Measurements from ENCODE around the gene ZNF576.

GRCh38 chr19:43592800-43593350 lies 3.5 kb upstream of the ZNF576 start:
- TF ChIP-seq, protein P1, sequence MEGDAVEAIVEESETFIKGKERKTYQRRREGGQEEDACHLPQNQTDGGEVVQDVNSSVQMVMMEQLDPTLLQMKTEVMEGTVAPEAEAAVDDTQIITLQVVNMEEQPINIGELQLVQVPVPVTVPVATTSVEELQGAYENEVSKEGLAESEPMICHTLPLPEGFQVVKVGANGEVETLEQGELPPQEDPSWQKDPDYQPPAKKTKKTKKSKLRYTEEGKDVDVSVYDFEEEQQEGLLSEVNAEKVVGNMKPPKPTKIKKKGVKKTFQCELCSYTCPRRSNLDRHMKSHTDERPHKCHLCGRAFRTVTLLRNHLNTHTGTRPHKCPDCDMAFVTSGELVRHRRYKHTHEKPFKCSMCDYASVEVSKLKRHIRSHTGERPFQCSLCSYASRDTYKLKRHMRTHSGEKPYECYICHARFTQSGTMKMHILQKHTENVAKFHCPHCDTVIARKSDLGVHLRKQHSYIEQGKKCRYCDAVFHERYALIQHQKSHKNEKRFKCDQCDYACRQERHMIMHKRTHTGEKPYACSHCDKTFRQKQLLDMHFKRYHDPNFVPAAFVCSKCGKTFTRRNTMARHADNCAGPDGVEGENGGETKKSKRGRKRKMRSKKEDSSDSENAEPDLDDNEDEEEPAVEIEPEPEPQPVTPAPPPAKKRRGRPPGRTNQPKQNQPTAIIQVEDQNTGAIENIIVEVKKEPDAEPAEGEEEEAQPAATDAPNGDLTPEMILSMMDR (IDR thresholded peaks at IDR 0.05; ENCODE audit: insufficient read depth, low read length, poor library complexity, severe bottlenecking), result no peak
- no peak for TF ChIP-seq EZH2phosphoT487 (conservative IDR thresholded peaks at IDR 0.05; ENCODE audit: low read length)

All from SU-DHL-6 (cell line).